HCT116 (cell line): Measurements from ENCODE around the gene RAP2A. TPM values are rescaled to one million over a fixed set of nuclear protein-coding genes. Genes with fewer than 3 reads are reported as not detected.

Experiments used
- ATAC-seq: fragments of 200-7000 bp; cut with Tn5 transposase; 2 replicates; pipeline ENCODE4 v1.9.1; 2020; ENCODE audit warnings: mild to moderate bottlenecking, moderate library complexity
- BruUV-seq: library from RNA; stranded (reverse); fragments of 400-500 nt; replicated peaks from 2 replicates; lab custom pipeline; 2021; lab: Mats Ljungman, UMichigan
- CTCF ChIA-PET: fragments of 300-600 bp; sonication (Branson Sonifier 250); formaldehyde crosslinking; loops from one replicate; lab custom pipeline; 2021; ENCODE audit warnings: antibody characterized with exemption; lab: Charles Lee
- POLR2A ChIA-PET: fragments of 300-600, 350-600 bp; sonication (Branson Sonifier 250); formaldehyde crosslinking; loops from one replicate; lab custom pipeline; 2021; ENCODE audit warnings: antibody characterized with exemption; lab: Charles Lee
- RAD21 ChIA-PET, 2 experiments: fragments of 300-600 bp; sonication (Branson Sonifier 250); formaldehyde crosslinking; loops; one replicate each; lab custom pipeline; 2023; ENCODE audit warnings: low total read pairs in 2 of 2; ENCODE audit not compliant: uncharacterized antibody in 2 of 2, unreplicated experiment in 2 of 2, low non-redundant PET in 1 of 2; lab: Charles Lee
- DNase-seq: peaks from one replicate; pipeline ENCODE4 v3.0.0-alpha.2; 2010; ENCODE audit warnings: low read depth, low spot score
- H2AFZ ChIP-seq: fragments of 200-600 bp; shearing (Covaris generic), sonication (generic); 2 replicates; pipeline ENCODE4 v1.6.1; 2017; ENCODE audit warnings: low read depth, mixed run types, mixed read lengths, antibody characterized with exemption, low read length; ENCODE audit not compliant: poor library complexity, severe bottlenecking
- H3K27ac ChIP-seq: 2 replicates; pipeline ENCODE4 v1.5.1; 2012; ENCODE audit warnings: low read depth, low read length
- H3K27me3 ChIP-seq: fragments of 200-600 bp; sonication (generic); 2 replicates; pipeline ENCODE4 v1.6.1; 2016; ENCODE audit warnings: mixed run types, low read length, mixed read lengths; ENCODE audit not compliant: insufficient read depth
- H3K36me3 ChIP-seq, 2 experiments: fragments of 200-500 bp in 1 of 2; fragments of 200-600 bp in 1 of 2; sonication (Bioruptor generic) in 1 of 2; sonication (generic) in 1 of 2; 2 replicates each; pipeline versions ENCODE4 v1.5.1 to v1.6.1; 2014 to 2016; ENCODE audit warnings: low read length in 2 of 2, inconsistent platforms in 1 of 2, mixed read lengths in 1 of 2, mixed run types in 1 of 2; ENCODE audit not compliant: insufficient read depth in 2 of 2, control insufficient read depth in 1 of 2
- H3K4me1 ChIP-seq, 2 experiments: fragments of 200-600 bp in 1 of 2; sonication (generic) in 1 of 2; 2 replicates each; pipeline versions ENCODE4 v1.5.1 to v1.6.1; 2012 to 2017; ENCODE audit warnings: low read length in 2 of 2, inconsistent platforms in 1 of 2, mild to moderate bottlenecking in 1 of 2, mixed read lengths in 1 of 2, mixed run types in 1 of 2, moderate library complexity in 1 of 2; ENCODE audit not compliant: insufficient read depth in 2 of 2, control insufficient read depth in 1 of 2
- H3K4me2 ChIP-seq: fragments of 200-600 bp; sonication (generic); 2 replicates; pipeline ENCODE4 v1.6.1; 2017; ENCODE audit warnings: mixed run types, low read length, mixed read lengths
- H3K4me3 ChIP-seq, 2 experiments: fragments of 200-600 bp in 1 of 2; sonication (generic) in 1 of 2; replicated peaks in 1 of 2; 2 replicates each; pipeline ENCODE4 v1.5.1; 2011 to 2016; ENCODE audit warnings: low read length in 2 of 2, control low read depth in 1 of 2, low read depth in 1 of 2, mild to moderate bottlenecking in 1 of 2, mixed read lengths in 1 of 2, mixed run types in 1 of 2
- H3K79me2 ChIP-seq: fragments of 200-600 bp; sonication (generic); 2 replicates; pipeline ENCODE4 v1.6.1; 2017; ENCODE audit warnings: mild to moderate bottlenecking, mixed run types, low read length, moderate library complexity, mixed read lengths; ENCODE audit not compliant: insufficient read depth
- H3K9ac ChIP-seq: fragments of 200-600 bp; sonication (generic); 2 replicates; pipeline ENCODE4 v1.6.1; 2016; ENCODE audit warnings: low read length, mixed read lengths
- H3K9me2 ChIP-seq: fragments of 200-600 bp; sonication (generic), shearing (Covaris generic); 2 replicates; pipeline ENCODE4 v1.6.1; 2017; ENCODE audit warnings: mixed run types, mild to moderate bottlenecking, moderate library complexity; ENCODE audit not compliant: insufficient read depth
- H3K9me3 ChIP-seq, 2 experiments: fragments of 200-500 bp in 1 of 2; fragments of 200-600 bp in 1 of 2; sonication (Bioruptor generic) in 1 of 2; sonication (generic) in 1 of 2; 2 replicates each; pipeline ENCODE4 v1.6.1; 2014 to 2017; ENCODE audit warnings: low read length in 2 of 2, mixed read lengths in 2 of 2, inconsistent platforms in 1 of 2, low read depth in 1 of 2, mild to moderate bottlenecking in 1 of 2, mixed run types in 1 of 2, moderate library complexity in 1 of 2; ENCODE audit not compliant: control insufficient read depth in 1 of 2, insufficient read depth in 1 of 2
- H4K20me1 ChIP-seq: fragments of 200-600 bp; sonication (generic), shearing (Covaris generic); 2 replicates; pipeline ENCODE4 v1.6.1; 2017; ENCODE audit warnings: mixed run types, mild to moderate bottlenecking, moderate library complexity; ENCODE audit not compliant: insufficient read depth
- FOSL1 ChIP-seq: IDR thresholded peaks from 2 replicates; pipeline ENCODE4 v1.6.1; 2012; ENCODE audit warnings: low read depth
- POLR2A ChIP-seq: IDR thresholded peaks from 2 replicates; pipeline ENCODE4 v1.7.0; 2011; ENCODE audit warnings: borderline replicate concordance; ENCODE audit not compliant: insufficient read depth, insufficient read length; ENCODE audit errors: extremely low read depth
- YY1 ChIP-seq: IDR thresholded peaks from 2 replicates; pipeline ENCODE4 v1.6.1; 2011; ENCODE audit warnings: low read length, low read depth, moderate library complexity, mild to moderate bottlenecking; ENCODE audit not compliant: insufficient replicate concordance; ENCODE audit errors: extremely low read depth
- ZNF274 ChIP-seq: fragments of 200-500 bp; sonication (Bioruptor generic); IDR thresholded peaks from 2 replicates; pipeline ENCODE4 v1.6.1; 2014; ENCODE audit warnings: mild to moderate bottlenecking, low read depth, low read length, inconsistent platforms
- intact Hi-C: fragments of 100-400 bp; cut with micrococcal nuclease; formaldehyde crosslinking; loops from 2 replicates; pipeline ENCODE4 v1.10.0; 2022
- total RNA-seq: library from RNA; stranded (reverse); gene quantifications from one replicate; pipeline ENCODE4 v1.2.1, GENCODE V29; 2021; ENCODE audit not compliant: unreplicated experiment
- TF ChIP-seq, protein P1 (sequence below): IDR thresholded peaks from 2 replicates; pipeline ENCODE4 v1.6.1; 2011; ENCODE audit warnings: mild to moderate bottlenecking, low read length, moderate library complexity; ENCODE audit not compliant: insufficient replicate concordance; ENCODE audit errors: extremely low read depth
- TF ChIP-seq, protein P2 (sequence below): IDR thresholded peaks from 2 replicates; pipeline ENCODE4 v1.6.1; 2012

Gene RAP2A
- total RNA-seq, 1 experiment from 2014 or later, result 27.6 TPM

DNA sequence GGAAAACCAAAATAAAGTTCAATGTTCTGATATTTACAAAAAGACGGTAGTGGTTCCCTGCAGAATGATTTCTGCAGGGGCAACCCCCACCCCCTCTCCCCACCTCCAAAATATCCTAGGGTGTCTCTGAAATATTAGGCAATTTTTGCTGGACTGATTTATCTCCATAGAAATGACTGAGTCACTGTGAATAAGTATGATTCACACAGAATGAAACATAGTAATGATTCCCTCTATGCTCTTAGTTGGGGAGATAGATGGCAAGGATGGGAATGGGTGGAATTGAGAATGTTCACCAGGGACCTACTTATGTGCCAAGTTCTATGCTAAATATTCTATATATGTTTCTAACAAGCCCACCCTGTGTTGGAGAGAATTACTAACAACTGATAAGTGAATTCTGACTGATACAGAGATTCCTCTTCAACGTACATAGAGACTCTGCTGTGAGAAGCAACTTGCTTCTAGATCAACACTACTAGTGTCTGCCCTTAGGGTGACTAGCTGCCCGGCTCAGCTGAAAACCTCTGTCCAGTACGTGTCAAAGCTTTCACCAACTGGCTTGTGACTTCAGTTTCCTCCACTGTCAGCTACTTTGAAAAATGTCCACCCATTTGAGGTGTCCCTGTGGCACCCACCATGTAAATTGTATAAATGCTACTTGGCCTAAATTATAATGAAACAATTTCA, 38.4 kb upstream of the RAP2A start:
- no peak for ATAC-seq
- H3K9me3 ChIP-seq, result no peaks in the 10 kb centered on the region
- no TSS peak for BruUV-seq

DNA sequence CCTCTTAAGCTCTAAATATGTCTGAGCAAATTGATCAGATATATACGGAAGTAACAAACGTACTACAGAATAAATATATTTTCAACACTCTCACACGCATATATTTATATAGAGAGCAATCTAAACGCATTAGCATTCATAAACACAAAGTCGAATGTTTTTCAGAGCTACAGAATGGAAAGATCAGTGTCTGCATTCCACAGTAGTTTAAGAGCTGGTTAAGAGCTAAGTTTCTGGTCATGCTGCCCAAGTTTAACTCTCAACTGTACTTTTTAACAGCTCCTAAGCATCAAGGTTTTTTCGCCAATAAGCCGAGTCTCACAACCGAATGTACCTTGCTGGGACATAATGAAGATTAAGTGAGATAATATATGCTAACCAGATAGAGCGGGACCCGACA, 36.7 kb upstream of the RAP2A start:
- RAD21 ChIA-PET, result no interaction called here

More for the DNA sequence above, 38.4 kb upstream of the RAP2A start:
- H3K9me2 ChIP-seq, result no peaks in the 10 kb centered on the region
- no peak overlapping the region for H3K4me2 ChIP-seq
- no peak for TF ChIP-seq POLR2A
- peak; percentile 33; the same call in 1 of the 2 replicates for TF ChIP-seq FOSL1
- TF ChIP-seq, protein P1, sequence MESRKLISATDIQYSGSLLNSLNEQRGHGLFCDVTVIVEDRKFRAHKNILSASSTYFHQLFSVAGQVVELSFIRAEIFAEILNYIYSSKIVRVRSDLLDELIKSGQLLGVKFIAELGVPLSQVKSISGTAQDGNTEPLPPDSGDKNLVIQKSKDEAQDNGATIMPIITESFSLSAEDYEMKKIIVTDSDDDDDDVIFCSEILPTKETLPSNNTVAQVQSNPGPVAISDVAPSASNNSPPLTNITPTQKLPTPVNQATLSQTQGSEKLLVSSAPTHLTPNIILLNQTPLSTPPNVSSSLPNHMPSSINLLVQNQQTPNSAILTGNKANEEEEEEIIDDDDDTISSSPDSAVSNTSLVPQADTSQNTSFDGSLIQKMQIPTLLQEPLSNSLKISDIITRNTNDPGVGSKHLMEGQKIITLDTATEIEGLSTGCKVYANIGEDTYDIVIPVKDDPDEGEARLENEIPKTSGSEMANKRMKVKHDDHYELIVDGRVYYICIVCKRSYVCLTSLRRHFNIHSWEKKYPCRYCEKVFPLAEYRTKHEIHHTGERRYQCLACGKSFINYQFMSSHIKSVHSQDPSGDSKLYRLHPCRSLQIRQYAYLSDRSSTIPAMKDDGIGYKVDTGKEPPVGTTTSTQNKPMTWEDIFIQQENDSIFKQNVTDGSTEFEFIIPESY, result no peak
- TF ChIP-seq, all 23 proteins: peak for 1
- no peaks in the 10 kb centered on the region for H3K27me3 ChIP-seq
- no peaks in the 10 kb centered on the region for H4K20me1 ChIP-seq
- no peak overlapping the region for H3K27ac ChIP-seq
- POLR2A ChIA-PET, result interaction anchor here (1.3 kb wide), 1 partner anchor 9 kb away, joined by 3 read pairs; no protein-coding TSS in a partner anchor
- H3K36me3 ChIP-seq, result 0 out of 4 replicates have a peak, but pooled peaks cover 0 to 3% of the 10 kb centered on the region in 2 experiments
- no peak overlapping the region for H3K9ac ChIP-seq
- H3K79me2 ChIP-seq, result no peaks in the 10 kb centered on the region
- no peak overlapping the region for H2AFZ ChIP-seq
- RAD21 ChIA-PET, result no interaction called here
- H3K4me3 ChIP-seq, result no peak overlapping the region
- H3K4me1 ChIP-seq, result peaks cover 0 to 6% of the 10 kb centered on the region in 2 experiments; a peak in 1 of 4 replicates
- intact Hi-C loops, result no loop called here
- CTCF ChIA-PET, result no interaction called here
- no peak for DNase-seq

More for the DNA sequence above, 36.7 kb upstream of the RAP2A start:
- Histone ChIP-seq H3K9me3 (no peaks in the 10 kb centered on the region), H3K4me2 (no peak overlapping the region), H3K27ac (no peak overlapping the region), H3K79me2 (no peaks in the 10 kb centered on the region), H3K9me2 (no peaks in the 10 kb centered on the region), H3K4me1 (peaks cover 0 to 6% of the 10 kb centered on the region in 2 experiments; a peak in 1 of 4 replicates), H3K9ac (no peak overlapping the region), H3K4me3 (no peak overlapping the region), H3K36me3 (0 out of 4 replicates have a peak, but pooled peaks cover 0 to 2% of the 10 kb centered on the region in 2 experiments), H2AFZ (no peak overlapping the region), H3K27me3 (no peaks in the 10 kb centered on the region), H4K20me1 (no peaks in the 10 kb centered on the region)
- POLR2A ChIA-PET, result no interaction called here
- no TSS peak for BruUV-seq
- no peak for ATAC-seq
- CTCF ChIA-PET, result no interaction called here
- intact Hi-C loops, result no loop called here
- TF ChIP-seq YY1 (no peak), POLR2A (no peak), ZNF274 (no peak)
- TF ChIP-seq, protein P2, sequence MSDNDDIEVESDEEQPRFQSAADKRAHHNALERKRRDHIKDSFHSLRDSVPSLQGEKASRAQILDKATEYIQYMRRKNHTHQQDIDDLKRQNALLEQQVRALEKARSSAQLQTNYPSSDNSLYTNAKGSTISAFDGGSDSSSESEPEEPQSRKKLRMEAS, result no peak
- DNase-seq, result no peak
